Uterus (tissue), 2 donors: ENCODE measurements around the gene ZNF346.

Experiments
- POLR2A ChIP-seq, 2 donors: fragments of 450-650 bp; IDR thresholded peaks; one replicate each; pipeline ENCODE4 v1.6.1; 2016; ENCODE audit warnings: antibody characterized with exemption in 2 of 2, mild to moderate bottlenecking in 1 of 2, moderate library complexity in 1 of 2
- TF ChIP-seq, protein P1 (sequence below), 4 experiments: fragments of 200-600 bp in 2 of 4; fragments of 450-650 bp in 2 of 4; sonication (generic) in 2 of 4; IDR thresholded peaks; one replicate each; pipeline ENCODE4 v1.5.1; 2016 to 2019; ENCODE audit warnings: antibody characterized with exemption in 4 of 4, mild to moderate bottlenecking in 2 of 4, moderate library complexity in 1 of 4

DNA sequence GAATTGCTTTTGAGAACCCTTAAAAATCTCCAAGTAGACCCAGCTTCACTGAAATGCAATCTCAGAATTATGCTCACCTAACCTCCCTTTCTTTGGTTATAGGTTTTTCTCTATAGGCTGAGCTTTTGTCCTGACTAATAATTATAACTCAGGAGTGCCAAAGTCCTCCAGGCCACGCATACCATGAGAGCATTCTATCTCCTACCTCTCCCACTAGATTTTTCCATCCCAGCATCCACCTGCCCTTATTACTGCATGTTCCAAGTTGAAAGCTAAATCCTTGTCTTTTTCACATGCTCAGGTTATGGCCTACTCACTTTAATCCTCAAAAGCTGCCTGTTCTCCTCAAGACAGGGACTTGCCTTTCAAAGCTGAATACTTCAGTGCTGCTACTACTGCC is 22.1 kb downstream of the ZNF346 start:
- no peak for TF ChIP-seq POLR2A (IDR thresholded peaks at IDR 0.05)
- TF ChIP-seq, protein P1, sequence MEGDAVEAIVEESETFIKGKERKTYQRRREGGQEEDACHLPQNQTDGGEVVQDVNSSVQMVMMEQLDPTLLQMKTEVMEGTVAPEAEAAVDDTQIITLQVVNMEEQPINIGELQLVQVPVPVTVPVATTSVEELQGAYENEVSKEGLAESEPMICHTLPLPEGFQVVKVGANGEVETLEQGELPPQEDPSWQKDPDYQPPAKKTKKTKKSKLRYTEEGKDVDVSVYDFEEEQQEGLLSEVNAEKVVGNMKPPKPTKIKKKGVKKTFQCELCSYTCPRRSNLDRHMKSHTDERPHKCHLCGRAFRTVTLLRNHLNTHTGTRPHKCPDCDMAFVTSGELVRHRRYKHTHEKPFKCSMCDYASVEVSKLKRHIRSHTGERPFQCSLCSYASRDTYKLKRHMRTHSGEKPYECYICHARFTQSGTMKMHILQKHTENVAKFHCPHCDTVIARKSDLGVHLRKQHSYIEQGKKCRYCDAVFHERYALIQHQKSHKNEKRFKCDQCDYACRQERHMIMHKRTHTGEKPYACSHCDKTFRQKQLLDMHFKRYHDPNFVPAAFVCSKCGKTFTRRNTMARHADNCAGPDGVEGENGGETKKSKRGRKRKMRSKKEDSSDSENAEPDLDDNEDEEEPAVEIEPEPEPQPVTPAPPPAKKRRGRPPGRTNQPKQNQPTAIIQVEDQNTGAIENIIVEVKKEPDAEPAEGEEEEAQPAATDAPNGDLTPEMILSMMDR (IDR thresholded peaks at IDR 0.05): no peak
